ENCODE data around the gene PIAS1.
"Not testable (repeated sequence)": the region's sequence is repeated elsewhere in the genome, so short reads cannot be mapped to it uniquely, and the experiment has no call there.

The PIAS1 gene

GRCh38 chr15:68218331-68218730 lies 164.2 kb downstream of the PIAS1 start:
- DNase-seq (ENCODE audit: low read depth in 2 of 2) = no peak

DNA sequence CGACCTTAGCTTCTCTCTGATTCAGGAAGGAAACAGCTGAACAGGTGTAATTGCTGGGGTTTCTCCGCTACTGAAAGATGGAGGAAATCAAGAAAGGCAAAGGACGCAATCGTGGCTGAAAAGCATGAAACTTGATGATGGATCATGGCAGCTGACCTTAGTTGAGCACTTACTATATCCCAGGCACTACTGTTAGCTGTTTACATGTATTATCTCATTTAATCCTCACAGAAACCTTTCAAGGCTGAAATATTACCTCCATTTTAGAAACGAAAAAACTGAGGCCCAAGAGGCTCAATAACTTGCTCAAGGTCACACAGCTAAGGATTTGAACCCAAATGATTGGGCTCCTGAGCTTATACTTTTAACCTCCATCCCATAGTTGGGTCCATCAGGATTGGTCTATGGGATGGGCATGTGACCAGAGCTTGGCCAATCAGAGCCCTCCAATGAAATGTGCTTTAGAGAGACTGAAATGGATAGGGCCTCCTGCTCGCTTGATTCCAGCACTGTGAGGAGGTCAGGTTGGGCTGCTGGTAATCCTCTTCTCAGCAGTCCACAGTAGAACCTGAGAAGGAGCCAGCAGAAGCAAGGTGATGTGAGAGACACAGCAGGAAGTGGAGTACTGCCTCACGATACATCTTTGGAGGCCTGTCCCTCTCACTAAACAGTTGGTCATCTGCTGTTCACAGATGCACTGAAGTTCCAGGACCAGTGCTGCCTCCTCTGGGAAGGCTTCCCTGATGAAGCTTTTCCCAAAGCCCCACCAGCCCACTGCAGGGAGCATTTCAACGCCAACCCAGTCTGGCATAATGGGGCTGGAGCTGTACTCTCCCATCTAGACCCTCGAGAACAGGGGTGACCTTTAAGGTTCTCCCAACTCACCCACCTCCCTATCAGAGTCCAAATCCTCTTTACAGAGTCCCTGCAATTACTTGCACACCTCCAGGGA lies 165.0 kb downstream of the PIAS1 start:
- no peak for DNase-seq (ENCODE audit: low read depth in 2 of 2)

GRCh38 chr15:68220489-68220888 lies 166.4 kb downstream of the PIAS1 start:
- DNase-seq (ENCODE audit: low read depth in 2 of 2) = no peak

GRCh38 chr15:68220967-68221366 lies 166.9 kb downstream of the PIAS1 start:
- no peak for DNase-seq (ENCODE audit: low read depth in 2 of 2)

- not testable (repeated sequence) for DNase-seq (ENCODE audit: low read depth in 2 of 2)
Observed at GRCh38 chr15:68221530-68222431, 167.7 kb downstream of the PIAS1 start.

GRCh38 chr15:68222432-68222743 lies 168.3 kb downstream of the PIAS1 start:
- DNase-seq (ENCODE audit: low read depth in 2 of 2) = not testable (repeated sequence)

GRCh38 chr15:68223171-68223570 lies 169.1 kb downstream of the PIAS1 start:
- DNase-seq (ENCODE audit: low read depth in 2 of 2) = no peak

- DNase-seq (ENCODE audit: low read depth in 2 of 2) = no peak
Observed at GRCh38 chr15:68224108-68224507, 170.0 kb downstream of the PIAS1 start.

- DNase-seq (ENCODE audit: low read depth in 2 of 2) = no peak
Observed at GRCh38 chr15:68224546-68225250, 170.6 kb downstream of the PIAS1 start.

GRCh38 chr15:68225442-68225841 lies 171.3 kb downstream of the PIAS1 start:
- DNase-seq (ENCODE audit: low read depth in 2 of 2) = not testable (repeated sequence)

- no peak for DNase-seq (ENCODE audit: low read depth in 2 of 2)
Observed at GRCh38 chr15:68227643-68228142, 173.6 kb downstream of the PIAS1 start.

DNA sequence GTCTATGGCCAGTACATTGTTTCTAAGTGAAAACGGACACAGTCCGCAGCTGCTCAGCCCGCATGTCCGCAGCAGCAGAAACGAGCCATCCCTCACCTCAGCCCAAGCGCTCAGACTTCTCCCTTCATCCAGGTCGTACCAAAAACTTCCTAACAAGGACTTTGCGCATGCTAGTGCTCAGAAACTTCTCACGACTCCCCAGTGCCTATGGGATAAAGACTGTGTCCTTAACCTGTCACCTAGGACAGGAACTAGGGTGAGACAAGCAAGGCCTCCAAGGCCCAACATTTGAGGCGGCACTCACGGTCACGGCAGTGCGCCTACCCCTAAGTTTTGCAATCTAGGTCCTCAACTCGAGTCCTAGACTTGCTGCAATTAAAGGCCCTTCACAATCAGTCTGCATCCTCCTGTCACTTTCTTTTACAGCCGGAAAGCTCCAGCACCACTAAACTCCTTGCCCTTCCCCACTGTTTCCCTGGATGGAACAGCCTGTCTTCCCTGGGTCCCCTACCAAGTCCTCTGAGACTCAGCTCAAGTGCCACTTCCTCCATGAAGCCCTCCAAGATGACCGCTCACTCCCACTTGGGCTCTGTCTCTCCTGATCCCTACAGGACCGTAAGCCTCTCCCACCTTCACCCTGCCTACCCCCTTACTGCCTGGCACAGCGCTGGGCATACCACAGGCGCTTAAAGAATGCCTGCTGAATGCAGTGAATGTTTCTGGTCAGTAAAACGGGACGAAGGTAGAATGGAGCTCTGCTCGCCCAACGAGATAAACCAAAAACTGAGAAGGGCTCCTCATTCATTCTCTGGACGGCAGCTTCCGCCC lies 174.2 kb downstream of the PIAS1 start:
- DNase-seq (ENCODE audit: low read depth in 2 of 2) = no peak

DNA sequence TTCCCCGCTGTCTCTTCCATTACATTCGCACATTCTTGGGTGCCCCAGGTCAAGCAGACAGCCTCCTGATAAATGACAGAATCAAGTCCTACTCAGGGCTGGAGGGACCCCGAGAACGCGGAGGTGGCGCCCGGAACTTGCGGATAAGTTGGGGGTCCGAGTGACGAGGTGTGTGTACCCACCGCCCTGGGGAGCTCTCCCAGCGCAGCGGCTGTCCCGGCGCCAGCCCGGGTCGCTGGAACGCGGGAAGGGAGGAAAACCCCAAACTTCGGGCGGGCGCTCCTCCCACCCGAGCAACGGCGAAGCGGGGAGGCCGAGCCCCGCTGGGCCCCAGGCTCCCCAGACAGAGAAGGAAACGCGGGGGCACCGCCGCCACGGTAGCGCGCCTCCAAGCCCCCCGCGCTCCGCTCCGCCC lies 174.9 kb downstream of the PIAS1 start:
- DNase-seq (ENCODE audit: low read depth in 2 of 2) = no peak

DNA sequence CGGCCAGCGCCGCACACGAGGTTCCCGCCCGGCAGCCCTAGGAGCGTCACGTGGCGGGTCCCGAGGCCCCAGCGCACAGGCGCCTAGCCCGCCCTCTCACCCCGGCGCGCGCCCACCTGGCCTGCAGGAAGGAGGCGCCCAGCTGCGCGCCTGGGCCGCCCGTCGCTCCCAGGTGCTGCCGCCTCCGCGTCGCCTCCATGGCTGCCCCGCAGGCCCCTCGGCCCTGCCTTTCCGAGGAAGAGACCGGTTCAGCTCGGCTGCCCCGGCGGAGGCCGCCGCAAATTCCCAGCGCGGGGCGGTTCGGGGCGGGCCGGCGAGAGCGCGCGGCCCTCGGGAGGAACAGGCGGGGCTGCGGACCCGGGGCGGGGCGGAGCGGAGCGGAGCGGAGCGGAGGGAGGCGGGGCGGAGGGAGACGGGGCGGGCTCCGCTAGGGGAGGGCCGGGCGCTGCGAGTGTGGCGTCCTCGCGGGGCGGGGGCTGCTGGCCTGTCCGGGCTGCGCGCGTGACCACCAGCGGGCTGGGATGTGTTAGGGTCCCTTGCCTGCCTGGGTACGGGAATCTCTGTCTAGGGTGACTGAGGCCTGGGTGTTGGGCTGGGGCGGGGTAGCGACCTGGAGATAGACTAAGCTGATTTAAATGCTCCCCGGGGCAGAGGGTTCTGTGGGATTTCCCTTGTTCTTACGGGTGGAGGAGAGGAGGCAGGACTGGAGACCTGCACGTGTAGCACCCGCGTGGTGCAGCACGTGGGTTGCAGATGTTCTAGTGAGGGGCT lies 175.5 kb downstream of the PIAS1 start, which contains the start of gene CLN6:
CLN6 (minus strand) TSS at position 343 of the 771 bp plus-strand sequence; CDS start at position 199, 144 bp downstream.
- peak; percentile 51 to 55 for DNase-seq (ENCODE audit: low read depth in 2 of 2)

DNA sequence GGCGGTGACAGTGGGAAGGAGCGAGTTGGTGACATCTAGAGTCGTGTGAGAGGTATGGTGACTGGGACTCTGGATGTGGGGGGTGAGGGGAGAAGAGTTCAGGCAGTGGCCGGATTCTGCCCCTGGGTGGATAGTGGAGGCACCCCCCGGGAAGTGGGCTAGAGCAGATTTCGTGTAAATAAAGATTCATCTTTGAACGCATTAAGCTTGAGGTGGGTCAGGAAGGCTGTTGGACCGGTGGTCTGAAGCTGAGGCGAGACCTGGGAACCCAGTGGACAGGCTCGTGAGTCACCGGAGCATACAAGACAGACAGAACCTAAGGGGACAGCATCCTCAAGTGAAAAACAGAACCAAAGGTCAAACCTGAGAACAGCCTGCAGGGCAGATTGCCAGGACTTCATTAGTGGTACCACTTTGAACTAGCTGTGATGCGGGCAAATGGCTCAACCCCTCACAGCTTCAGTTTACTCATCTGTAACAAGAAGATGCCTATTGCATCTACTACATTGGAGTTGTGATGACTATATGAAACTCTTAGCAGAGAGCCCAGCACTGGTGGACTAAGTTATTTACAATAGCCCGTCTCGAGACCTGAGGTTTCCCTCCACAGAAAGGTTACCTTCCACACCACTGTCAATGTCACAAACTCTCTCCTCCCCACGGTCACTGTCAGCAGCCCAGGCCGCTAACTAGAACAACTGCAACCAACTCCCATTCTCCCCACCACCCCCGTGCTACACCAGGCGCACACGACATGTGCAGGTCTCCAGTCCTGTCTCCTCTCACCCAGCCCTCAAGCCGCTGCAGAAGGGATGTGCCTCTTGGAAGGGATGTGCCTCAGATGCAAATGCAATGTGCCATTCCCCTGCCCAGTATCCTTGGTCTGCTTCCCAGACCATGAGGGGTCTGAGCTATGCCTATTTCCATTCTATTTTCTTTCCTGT lies 176.3 kb downstream of the PIAS1 start:
- DNase-seq (ENCODE audit: low read depth in 2 of 2) = no peak

GRCh38 chr15:68231102-68231818 lies 177.1 kb downstream of the PIAS1 start:
- DNase-seq (ENCODE audit: low read depth in 2 of 2) = no peak

DNA sequence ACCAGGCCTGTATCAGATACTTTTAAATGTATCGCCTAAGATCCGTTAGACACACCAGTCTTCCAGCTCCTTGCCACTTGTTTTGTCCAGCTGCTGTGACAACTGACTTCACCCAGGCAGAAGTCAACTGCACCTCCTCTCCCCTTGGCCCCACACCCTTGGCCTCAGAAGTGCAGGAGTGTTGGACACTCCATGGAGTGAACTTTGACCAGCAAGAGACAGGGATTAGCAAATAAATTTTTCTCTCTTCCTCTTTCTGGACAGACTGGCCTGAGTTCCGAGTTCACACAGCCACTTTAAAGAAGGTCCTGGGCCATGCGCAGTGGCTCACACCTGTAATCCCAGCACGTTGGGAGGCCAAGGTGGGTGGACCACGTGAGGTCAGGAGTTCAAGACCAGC lies 178.3 kb downstream of the PIAS1 start:
- DNase-seq (ENCODE audit: low read depth in 2 of 2) = no peak

DNA sequence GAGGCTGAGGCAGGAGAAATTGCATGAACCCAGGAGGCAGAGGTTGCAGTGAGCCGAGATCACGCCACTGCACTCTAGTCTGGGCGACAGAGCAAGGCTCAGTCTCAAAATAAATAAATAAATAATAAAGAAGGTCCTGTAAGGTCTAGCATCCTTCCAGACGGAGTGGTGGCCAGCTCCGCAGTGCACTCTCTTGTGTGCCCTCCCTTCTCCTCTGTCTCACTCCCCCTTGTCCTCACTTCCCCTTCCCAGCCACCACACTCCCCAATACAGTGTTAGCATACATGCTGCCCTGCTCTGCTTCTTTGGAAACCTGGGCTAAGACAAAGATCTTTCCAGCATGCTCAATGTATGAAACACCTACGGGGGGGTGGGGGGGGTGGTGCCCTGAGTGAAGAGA lies 178.8 kb downstream of the PIAS1 start:
- DNase-seq (ENCODE audit: low read depth in 2 of 2) = no peak
